ENCODE measurements around the gene QSOX1. TPM values are rescaled to one million over a fixed set of nuclear protein-coding genes. Genes with fewer than 3 reads are reported as not detected.

The QSOX1 gene
- total and polyA plus RNA-seq, 9 of the 15 experiments (the other 6 are each of a cell fraction or from before 2014, with no cell fraction given) = 4.0 to 53.1 (median 15.0) TPM

DNA sequence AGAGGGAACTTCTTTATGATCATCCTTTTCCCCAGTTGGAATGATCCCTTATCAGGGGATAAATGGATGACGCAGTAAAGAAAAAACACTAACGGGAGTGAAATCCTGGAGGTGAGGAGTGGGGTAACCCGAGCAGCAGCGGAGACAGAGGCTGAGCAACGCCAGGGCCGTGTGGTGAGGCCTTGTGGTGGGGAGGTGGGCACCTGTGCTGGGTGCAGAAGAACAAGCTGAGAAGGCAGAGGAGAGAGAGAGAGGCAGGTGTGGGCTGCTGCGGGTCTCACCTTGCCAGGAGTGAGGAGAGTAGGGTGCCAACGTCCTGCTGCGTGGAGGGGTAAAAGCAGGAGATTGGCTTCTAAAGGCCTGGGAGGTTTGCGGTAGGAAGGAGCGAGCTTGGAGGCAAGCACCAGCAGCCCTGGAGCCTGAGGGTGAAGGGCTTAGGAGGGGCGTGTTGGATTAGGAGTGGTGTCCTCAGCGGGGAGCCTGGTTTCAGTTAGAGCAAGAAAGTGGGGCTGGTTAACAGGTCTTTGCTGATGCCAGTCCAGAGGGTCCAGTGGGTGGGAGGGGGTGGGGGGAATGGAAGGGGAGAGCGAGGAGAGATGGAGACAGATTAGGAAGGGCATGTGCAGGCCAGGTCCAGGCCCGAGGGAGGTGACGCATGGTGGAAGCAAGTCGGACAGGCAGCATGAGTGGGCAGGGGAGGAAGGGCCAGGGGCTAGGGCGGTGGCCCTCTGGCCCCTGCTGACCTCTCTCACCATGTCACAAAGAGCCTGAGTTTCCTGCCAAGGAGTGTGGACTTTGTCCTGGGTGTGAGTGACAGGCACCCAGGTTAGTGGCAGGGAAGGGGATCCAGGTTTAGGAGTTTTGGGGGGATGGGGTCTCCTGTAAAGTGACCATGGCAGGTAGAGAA, 38.7 kb downstream of the QSOX1 start:
- ChIA-PET CTCF (ENCODE audit: low intra/inter-chr PET ratio) (no interaction called here), POLR2A (no interaction called here)
- no peak overlapping the region for H3K4me3 ChIP-seq
- in situ Hi-C loops (cut with MboI) (no loop called here), intact Hi-C loops (cut with micrococcal nuclease) (no loop called here)
- H3K27me3 ChIP-seq (ENCODE audit: control insufficient read depth in 2 of 2, insufficient read depth in 2 of 2, low read length in 2 of 2) = no peaks in the 10 kb centered on the region
- DNase-seq (ENCODE audit: extremely low read depth in 1 of 4, low spot score in 3 of 4) (no peak), FAIRE-seq (no peak), ATAC-seq (no peak)
- no peaks in the 10 kb centered on the region for H3K79me2 ChIP-seq (ENCODE audit: control insufficient read depth, insufficient read depth, low read length)
- no peak overlapping the region for H2AFZ ChIP-seq (ENCODE audit: low read depth, low read length)
- no peaks in the 10 kb centered on the region for H3K9me3 ChIP-seq (replicated peaks; ENCODE audit: control insufficient read depth, insufficient read depth, low read depth, low read length)
- H3K9ac ChIP-seq (ENCODE audit: insufficient read depth in 1 of 2, low read depth in 2 of 2, low read length in 2 of 2) = 0 out of 4 replicates have a peak overlapping the region, but pooled peaks of 1 of the 2 experiments have one; percentile 6
- peaks cover 0 to 35% of the 10 kb centered on the region in 2 experiments; a peak in 3 of 5 replicates for H3K4me1 ChIP-seq (replicated peaks in 1 of 2; ENCODE audit: control insufficient read depth in 2 of 2, insufficient read depth in 2 of 2, low read length in 2 of 2)
- BruUV-seq (replicated peaks) = TSS peak; percentile 7
- no peaks in the 10 kb centered on the region; the same call in 1 of the 2 replicates for H4K20me1 ChIP-seq (replicated peaks; ENCODE audit: control insufficient read depth, insufficient read depth, low read length)
- no peaks in the 10 kb centered on the region for H3K9me1 ChIP-seq (ENCODE audit: control insufficient read depth, insufficient read depth, low read length)
- H3K4me2 ChIP-seq (ENCODE audit: insufficient read depth, low read length) = no peak overlapping the region
- TF ChIP-seq CHD4 (IDR thresholded peaks at IDR 0.05; ENCODE audit: insufficient read depth, insufficient replicate concordance, low read depth, low read length, poor library complexity, severe bottlenecking) = no peak
- TF ChIP-seq POLR2G (IDR thresholded peaks at IDR 0.05; ENCODE audit: low read depth, low read length) = 0 out of 2 replicates have a peak, but pooled peaks have one; percentile 5
- no peak for TF ChIP-seq OTX1 (CRISPR knock-in tag; IDR thresholded peaks at IDR 0.05)
- no peak for TF ChIP-seq RAD51 (IDR thresholded peaks at IDR 0.05; ENCODE audit: borderline replicate concordance, low read depth)
- TF ChIP-seq RCOR1 (IDR thresholded peaks at IDR 0.05; ENCODE audit: borderline replicate concordance in 1 of 2, low read depth in 2 of 2, low read length in 2 of 2) = no peak
- TF ChIP-seq IFI16 (CRISPR knock-in tag; IDR thresholded peaks at IDR 0.05) = no peak
- TF ChIP-seq MTA2 (IDR thresholded peaks at IDR 0.05; ENCODE audit: low read depth) = no peak
- no peak for TF ChIP-seq RBM17 (IDR thresholded peaks at IDR 0.05; ENCODE audit: borderline replicate concordance, low read depth, low read length)
- 56% methylated on average over 14 of the region's 18 CpGs for WGBS (ENCODE audit: insufficient coverage, low coverage, missing lambda C conversion rate)
- H3K27ac ChIP-seq (ENCODE audit: extremely low read depth, low read depth, low read length) = no peak overlapping the region
- peaks cover 3% of the 10 kb centered on the region; the same call in 2 of the 3 replicates for H3K36me3 ChIP-seq (ENCODE audit: control insufficient read depth, insufficient read depth, low read length)

Measured in K562 (cell line).